GM21447 (cell line): ENCODE measurements around the gene SLN.

Source experiments
- ATAC-seq: cut with Tn5 transposase; IDR thresholded peaks from one replicate; pipeline ENCODE4 v1.9.1; 2021; ENCODE audit not compliant: unreplicated experiment

SLN gene

DNA sequence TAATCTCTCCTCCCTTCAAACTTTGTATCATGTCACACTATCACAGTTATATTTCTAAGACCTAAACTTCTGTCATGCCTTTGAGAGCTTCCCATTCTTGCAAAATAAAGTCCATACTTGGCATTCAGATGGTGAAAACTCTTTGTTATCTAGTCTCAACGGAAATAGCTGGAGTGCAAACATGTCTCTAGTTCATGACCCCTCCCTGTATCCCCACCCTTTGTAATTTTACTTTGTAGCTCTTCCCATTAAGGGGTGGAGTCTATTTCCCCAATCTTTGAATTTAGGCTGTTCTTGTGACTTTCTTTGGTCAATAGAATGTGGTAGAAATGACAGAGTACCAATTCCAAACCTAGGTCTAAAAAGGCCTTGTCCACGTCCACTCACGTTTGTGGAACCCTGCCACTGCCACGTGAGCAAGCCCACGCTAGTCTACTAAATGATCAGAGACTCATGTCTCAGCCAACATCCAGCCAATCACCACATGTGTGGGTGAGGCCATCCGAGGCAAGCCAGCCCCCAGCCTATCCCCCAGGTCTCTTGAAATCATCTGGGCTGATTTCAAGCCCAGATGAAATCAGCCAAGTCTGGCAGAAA is 23.4 kb downstream of the SLN start:
- ATAC-seq = no peak

DNA sequence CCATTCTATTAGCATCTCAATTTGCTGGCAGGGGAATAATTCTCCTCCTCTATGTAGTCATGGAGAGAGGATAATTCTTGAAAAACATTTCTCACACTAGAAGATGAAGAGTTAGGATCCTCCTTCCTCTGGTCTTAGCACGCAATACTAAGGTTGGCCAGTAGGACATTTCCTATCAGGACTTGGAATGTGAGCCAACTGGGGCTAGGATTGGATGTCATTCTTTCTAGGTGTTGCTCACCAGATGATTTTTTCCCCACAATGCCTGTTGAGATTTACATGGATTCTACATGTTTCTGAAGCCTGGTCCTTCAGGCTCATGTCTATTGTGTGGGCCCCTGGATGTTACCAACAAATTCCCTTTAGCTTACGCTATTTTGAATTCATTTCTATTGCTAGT is 28.0 kb downstream of the SLN start:
- no peak for ATAC-seq

GRCh38 chr11:107683061-107683460 is 28.8 kb downstream of the SLN start:
- ATAC-seq = no peak

GRCh38 chr11:107682572-107682971 is 29.3 kb downstream of the SLN start:
- no peak for ATAC-seq

GRCh38 chr11:107682171-107682570 is 29.7 kb downstream of the SLN start:
- ATAC-seq = no peak

- ATAC-seq = no peak
These were observed 32.4 kb downstream of the SLN start for GRCh38 chr11:107679255-107680024.

GRCh38 chr11:107678632-107678971 is 33.3 kb downstream of the SLN start:
- ATAC-seq = no peak

- ATAC-seq = no peak
These were observed 33.8 kb downstream of the SLN start for GRCh38 chr11:107677924-107678631.

GRCh38 chr11:107676336-107677057 is 35.4 kb downstream of the SLN start:
- no peak for ATAC-seq

GRCh38 chr11:107675902-107676301 is 36.0 kb downstream of the SLN start:
- no peak for ATAC-seq

DNA sequence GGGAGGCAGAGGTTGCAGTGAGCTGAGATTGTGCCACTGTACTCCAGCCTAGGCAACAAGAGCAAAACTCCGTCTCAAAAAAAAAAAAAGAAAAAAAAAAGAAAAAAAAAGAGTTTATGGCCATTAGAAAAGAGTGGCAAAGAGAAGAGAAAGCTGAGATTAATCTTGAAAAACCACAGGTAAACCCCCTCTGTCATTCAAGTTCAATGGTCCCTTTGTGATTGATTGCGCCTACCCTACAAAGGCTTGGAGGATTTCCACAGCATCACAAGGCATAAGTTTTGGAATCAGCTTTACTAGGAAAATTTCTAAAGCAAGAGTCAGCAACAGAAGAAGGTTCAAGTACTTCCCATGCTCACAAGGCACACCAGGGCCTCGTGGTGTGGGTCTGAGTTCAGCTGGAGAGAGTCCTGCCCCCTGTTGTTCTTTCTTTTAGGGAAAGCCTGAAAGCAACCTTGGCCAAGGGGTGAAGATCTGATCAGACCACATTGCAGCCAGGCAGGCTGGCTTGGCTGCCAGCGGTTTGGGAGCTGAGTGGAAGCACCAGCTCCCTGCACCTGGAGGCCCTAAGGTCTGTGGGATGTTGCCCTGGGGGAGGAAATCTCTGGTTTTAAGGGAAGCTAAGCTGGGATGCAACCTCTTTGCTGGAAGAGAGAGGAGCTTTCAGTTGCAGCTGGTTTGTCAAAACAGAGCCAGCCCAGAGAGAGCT is 41.8 kb downstream of the SLN start:
- ATAC-seq = no peak

DNA sequence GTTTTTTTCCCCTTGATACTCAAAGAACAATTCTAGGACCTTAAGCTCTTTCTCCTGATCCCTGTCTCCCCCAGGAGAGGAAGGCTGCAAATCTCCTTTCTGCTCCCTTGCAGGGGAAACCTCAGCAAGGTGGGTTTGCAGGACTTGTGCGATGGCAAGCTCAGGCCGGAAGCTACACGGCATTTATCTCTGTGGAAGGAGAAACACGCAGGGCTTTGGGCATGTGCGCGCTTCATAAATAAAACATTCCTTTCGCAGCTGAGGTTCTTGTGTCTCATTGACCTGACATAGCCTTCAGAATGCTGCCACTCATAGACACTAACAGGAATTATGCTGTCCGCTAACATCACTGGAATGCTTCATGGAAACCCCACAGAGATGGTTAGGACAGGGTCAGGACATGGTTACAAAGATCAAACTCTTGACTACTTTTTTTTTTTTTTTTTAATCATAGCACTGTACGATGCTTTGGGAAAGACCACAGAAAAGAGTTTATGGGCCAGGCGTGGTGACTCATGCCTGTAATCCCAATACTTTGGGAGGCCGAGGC is 42.6 kb downstream of the SLN start:
- ATAC-seq = no peak

DNA sequence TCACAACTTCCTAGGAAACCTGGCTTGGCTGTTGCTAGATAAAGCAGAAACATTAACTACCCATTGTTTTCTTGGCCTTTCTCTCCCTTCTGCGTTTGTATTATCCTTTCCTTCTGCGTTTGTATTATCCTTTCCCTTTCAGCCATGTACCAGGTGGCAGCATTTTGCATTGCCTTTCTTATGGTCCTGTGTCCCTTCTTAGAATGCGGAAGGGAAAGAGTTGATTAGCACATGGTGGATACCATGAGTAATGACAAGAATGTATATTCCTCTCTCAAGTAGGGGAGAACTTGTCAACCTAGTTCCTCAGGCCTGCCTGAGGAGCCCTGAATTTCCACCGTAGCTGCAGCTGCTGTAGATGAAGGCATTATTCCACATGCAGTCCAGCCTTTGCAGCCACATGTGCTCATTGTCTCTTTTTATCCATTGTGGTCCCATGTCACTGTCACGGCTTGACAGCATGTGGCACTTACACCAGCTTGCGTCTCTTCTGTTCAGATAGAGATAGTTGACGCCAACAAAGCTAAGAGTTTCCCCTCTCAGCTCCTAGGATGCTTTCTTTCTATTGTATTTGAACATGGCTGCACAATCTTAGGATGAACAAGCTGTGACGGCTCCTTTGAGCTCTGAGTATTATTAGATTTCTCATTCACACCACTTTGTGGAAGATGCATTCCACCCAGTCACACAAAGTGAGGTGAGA is 44.8 kb downstream of the SLN start:
- ATAC-seq = no peak

- no peak for ATAC-seq
These were observed 46.8 kb downstream of the SLN start for GRCh38 chr11:107665018-107665417.

- ATAC-seq = no peak
These were observed 50.2 kb downstream of the SLN start for GRCh38 chr11:107661656-107662055.

DNA sequence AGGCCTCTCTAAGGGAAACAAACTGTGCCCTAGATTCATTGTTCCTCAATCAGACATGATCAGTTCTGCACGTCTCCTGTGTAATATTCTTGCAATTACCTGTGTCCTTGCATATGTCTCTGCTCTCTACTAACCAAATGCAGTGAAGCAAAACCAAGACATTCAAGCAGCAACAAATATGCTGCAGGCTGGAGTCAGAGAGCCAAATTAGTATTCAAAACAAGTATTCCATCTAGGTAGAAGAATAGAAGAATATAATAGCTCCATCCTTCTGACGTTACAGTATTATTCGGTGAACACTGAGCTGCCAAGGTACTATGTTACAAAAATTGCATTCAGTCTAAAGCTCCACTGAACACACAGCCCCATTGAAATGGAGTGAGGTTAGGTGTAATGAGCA is 51.8 kb downstream of the SLN start:
- no peak for ATAC-seq

- ATAC-seq = no peak
These were observed 52.5 kb downstream of the SLN start for GRCh38 chr11:107659310-107659709.
